NOMO-1 treated with DMSO at 0.1 percent for 48 hours (cell line): Measurements from ENCODE around the gene FBXW2.
A peak's percentile ranks its signal among the peaks of the same experiment; 100 is the strongest.
"Not testable (repeated sequence)": the region's sequence is repeated elsewhere in the genome, so short reads cannot be mapped to it uniquely, and the experiment has no call there.

Experiments
- DNase-seq: peaks from one replicate; lab custom pipeline; 2025; ENCODE audit not compliant: unreplicated experiment; lab: John Stamatoyannopoulos, UW

FBXW2 gene

GRCh38 chr9:120746366-120746765 lies 46.9 kb downstream of the FBXW2 start:
- not testable (repeated sequence) for DNase-seq

GRCh38 chr9:120745278-120745677 lies 47.9 kb downstream of the FBXW2 start:
- no peak for DNase-seq

- peak; percentile 38 for DNase-seq
These were observed 50.2 kb downstream of the FBXW2 start for GRCh38 chr9:120742951-120743416.

- no peak for DNase-seq
These were observed 51.5 kb downstream of the FBXW2 start for GRCh38 chr9:120741701-120742100.

DNA sequence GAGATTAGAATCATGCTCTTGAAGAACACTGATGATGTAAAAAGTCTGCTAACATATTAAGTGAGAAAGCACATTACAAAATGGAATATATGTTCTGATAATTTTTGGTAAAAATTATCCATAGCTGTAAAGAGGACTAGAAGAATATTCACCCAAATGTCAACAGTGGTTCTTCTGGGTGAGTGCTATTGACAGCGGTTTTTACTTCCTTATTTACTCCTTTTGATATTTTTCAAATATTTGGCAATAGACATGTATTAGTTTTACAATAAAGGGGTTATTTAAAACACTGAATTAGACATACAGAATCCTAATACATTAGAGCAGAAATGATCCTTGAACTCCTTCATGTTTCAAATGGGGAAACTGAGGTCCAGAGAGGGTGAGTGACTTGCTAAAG lies 52.0 kb downstream of the FBXW2 start:
- peak; percentile 34 for DNase-seq

DNA sequence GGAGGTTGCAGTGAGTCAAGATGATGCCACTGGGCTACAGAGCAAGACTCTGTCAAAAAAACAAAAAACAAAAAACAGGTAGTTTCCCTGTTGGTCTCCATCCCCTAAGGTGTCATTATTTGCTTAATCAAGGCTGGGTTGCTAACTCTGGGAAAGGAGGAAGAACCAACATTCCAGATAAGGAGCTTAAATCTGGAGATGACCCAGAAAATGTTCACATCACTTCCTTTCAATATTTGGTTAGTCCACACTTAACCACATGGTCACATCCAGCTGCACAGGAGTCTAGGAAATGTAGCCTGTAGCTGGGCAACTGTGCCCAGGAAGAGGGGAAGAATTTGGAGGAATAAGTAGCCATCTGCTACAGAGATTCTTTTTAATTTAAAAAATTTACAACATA lies 53.1 kb downstream of the FBXW2 start:
- DNase-seq: no peak

GRCh38 chr9:120737416-120738165 lies 55.6 kb downstream of the FBXW2 start:
- DNase-seq: peak; percentile 41

DNA sequence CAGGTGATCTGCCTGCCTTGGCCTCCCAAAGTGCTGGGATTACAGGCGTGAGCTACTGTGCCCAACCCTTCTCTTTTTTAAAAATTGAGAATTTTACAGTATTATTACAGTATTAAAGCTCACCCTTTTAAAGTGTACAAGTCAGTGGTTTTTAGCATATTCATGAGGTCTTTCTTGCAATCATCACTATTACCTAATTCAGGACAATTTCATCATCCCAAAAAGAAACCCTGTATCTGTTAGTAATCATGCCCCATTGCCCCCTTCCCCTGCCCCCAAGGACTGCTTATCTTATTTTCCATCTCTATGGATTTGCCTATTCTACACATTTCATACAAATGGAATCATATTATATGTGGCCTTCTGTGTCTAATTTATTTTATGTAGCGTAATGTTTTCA lies 56.3 kb downstream of the FBXW2 start:
- peak; percentile 24 for DNase-seq

GRCh38 chr9:120735415-120736126 lies 57.6 kb downstream of the FBXW2 start:
- DNase-seq: peak; percentile 99

DNA sequence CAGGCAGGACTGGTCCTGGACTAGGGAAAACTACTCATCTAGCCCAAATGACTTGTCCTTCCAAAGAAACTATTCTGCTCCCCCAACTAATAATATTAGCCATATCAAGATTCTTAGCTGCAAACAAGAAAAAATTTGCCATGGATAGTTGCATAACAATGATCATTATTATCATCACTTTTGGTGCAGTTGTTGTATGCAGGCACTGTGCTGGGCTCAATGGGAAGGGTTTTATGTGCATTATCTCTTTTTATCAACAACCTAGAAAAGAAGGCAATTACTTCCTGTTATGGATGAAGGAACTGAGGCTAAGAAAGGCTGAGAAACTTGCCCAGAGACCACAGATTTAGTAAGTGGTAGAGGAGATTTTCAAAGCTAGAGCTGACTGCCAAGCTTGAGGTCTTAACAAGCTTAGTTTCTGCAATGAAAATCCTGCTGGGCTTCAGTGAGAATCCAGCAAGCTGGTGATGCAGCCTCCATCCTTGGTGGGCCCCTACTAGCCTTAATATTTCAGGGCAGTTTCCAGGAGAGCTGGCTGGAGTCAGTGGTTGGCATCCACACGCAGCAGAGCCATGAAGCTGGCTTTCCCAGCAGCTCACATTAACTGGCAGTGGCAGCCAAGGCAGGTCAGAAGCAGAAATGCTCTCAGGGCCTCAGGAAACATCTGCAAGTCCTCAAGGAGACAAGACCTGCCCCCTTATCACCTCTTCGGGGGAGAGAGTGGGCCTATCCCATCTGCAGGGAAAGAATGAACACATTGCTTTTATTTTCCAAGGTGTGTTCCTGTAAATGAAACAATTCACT lies 58.4 kb downstream of the FBXW2 start:
- DNase-seq: peak; percentile 15

- no peak for DNase-seq
These were observed 60.0 kb downstream of the FBXW2 start for GRCh38 chr9:120733190-120733589.

DNA sequence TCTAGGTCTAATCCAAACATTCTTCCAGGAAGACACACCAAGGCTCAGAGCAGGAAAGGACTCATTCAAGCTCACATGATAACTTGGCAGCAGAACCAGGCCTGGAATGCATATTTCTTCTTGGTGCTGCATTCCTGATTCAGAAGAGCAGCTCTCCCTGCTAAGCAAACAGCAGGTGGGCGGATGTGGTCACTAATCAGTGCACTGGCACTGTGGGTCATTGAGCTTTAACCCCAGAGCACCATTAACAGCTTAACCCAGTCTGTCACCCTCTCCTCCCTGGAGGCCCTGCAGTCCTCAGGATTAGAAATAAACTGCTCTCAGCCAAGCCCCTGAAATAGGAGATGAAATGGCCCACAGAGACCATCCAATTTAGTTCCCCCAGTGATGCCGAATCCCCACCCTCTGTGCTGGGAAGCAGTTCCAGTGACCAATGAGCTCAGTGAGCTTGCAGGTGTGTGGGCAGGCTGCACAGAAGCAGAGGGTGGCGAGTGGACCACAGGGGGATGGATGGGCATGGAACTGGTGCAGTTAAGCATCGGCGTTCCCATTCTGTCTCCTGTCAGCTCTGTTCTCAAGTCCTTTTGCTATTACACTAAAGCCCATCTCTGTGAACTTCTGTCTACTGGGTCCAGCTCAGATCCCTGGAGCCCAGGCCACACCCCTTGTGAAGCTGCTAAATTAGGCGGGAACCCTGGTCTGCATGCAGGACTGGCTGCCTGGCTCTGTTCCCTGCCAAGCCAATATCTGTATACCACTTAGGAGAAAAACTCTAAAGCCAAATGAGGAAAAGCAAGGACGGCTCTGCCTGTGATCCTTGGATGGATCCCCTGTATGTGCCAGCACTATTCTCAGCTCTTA lies 62.3 kb downstream of the FBXW2 start:
- no peak for DNase-seq

GRCh38 chr9:120729791-120730241 lies 63.4 kb downstream of the FBXW2 start:
- peak; percentile 61 for DNase-seq

DNA sequence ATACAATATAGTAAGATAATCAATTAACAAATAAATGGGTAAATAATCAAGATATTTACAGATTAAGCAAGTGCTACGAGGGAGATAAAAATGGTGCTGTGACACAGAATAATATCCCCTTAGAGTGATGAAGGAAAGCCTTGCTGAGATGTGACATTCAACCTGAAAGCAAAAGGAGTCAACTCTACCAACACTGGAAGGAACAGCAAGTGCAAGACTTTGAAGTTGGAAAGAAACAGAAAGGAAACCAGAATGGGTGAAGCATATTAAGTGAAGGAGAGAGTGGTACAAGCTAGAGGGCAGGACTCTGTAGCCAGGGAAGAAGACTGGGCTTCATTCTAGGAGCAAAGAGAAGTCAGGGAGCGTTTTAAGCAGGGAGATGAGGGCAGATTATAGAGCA lies 66.7 kb downstream of the FBXW2 start:
- no peak for DNase-seq

- DNase-seq: no peak
These were observed 67.3 kb downstream of the FBXW2 start for GRCh38 chr9:120725907-120726306.

GRCh38 chr9:120724757-120725400 lies 68.3 kb downstream of the FBXW2 start:
- DNase-seq: no peak

DNA sequence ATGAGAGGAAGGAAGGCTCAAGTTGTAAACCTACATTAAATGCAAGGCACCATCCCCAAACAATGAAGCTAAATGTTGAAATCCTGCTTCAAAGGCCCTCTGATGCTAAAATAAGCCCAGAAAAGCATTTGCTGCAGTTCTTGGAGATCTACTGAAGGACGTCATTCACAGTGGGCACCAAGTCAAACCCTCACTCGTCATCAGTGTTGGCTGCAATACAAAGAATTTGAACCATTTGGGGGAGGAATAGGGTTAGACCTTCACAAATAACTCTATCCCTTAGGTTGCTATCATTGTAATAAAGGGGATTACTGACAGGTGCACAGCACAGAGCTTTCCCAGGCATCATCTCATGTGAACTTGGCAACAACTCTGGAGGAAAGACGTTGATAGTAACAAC lies 69.7 kb downstream of the FBXW2 start:
- no peak for DNase-seq

- DNase-seq: no peak
These were observed 72.8 kb downstream of the FBXW2 start for GRCh38 chr9:120720404-120720803.

DNA sequence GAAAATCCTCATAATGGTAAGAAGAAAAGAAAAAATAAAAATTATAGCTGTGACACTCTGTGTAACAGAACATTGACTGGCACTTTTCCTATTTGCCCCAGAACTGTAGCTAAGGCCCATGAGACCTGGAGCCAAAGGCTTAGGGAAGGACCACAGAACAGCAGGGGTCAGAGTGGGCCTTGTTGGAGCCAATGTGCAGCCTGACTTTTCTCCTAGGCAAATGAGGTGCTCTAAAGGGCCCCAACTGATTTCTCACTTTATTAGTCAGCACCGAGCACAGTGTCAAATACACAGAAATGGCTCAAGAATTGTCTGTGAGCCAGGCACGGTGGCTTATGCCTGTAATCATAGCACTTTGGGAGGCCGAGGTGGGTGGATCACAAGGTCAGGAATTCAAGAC lies 74.9 kb downstream of the FBXW2 start:
- DNase-seq: no peak

GRCh38 chr9:120717176-120717575 lies 76.0 kb downstream of the FBXW2 start:
- no peak for DNase-seq
